Keratinocyte (primary cell): ENCODE data around the gene KMT5B. TPM values are rescaled to one million over a fixed set of nuclear protein-coding genes. Genes with fewer than 3 reads are reported as not detected.

Experiments used
- DNase-seq: peaks from one replicate; pipeline ENCODE4 v3.0.0-alpha.2; 2011; ENCODE audit warnings: low read depth, missing footprints, low spot score
- FAIRE-seq: peaks from 2 replicates; lab custom pipeline; 2011; peaks lifted over from hg19 to GRCh38; lab: Jason Lieb, UNC
- H2AFZ ChIP-seq: 2 replicates; pipeline ENCODE4 v1.6.0; 2012; ENCODE audit warnings: low read length, control low read depth, inconsistent platforms; ENCODE audit not compliant: control insufficient read depth
- H3K27ac ChIP-seq: 2 replicates; pipeline ENCODE4 v1.5.1; 2011; ENCODE audit warnings: low read length; ENCODE audit not compliant: control insufficient read depth, insufficient read depth
- H3K27me3 ChIP-seq: 3 replicates; pipeline ENCODE4 v1.6.0; 2011; ENCODE audit warnings: low read length; ENCODE audit not compliant: control insufficient read depth, insufficient read depth; ENCODE audit errors: extremely low read depth
- H3K36me3 ChIP-seq, 2 experiments: 2 replicates in 1 of 2; 3 replicates in 1 of 2; pipeline ENCODE4 v1.5.1; 2011; ENCODE audit warnings: low read length in 2 of 2, mild to moderate bottlenecking in 1 of 2; ENCODE audit not compliant: control insufficient read depth in 2 of 2, insufficient read depth in 2 of 2; ENCODE audit errors: extremely low read depth in 1 of 2
- H3K4me1 ChIP-seq: 3 replicates; pipeline ENCODE4 v1.5.1; 2011; ENCODE audit warnings: low read length; ENCODE audit not compliant: control insufficient read depth, insufficient read depth; ENCODE audit errors: extremely low read depth
- H3K4me2 ChIP-seq: 3 replicates; pipeline ENCODE4 v1.6.0; 2011; ENCODE audit warnings: low read depth, low read length; ENCODE audit not compliant: control insufficient read depth, insufficient read depth; ENCODE audit errors: extremely low read depth
- H3K4me3 ChIP-seq, 3 experiments: fragments of 200-600 bp in 1 of 3; sonication (generic) in 1 of 3; 2 replicates in 2 of 3; 3 replicates in 1 of 3; pipeline ENCODE4 v1.5.1; 2011 to 2016; ENCODE audit warnings: low read length in 3 of 3, mild to moderate bottlenecking in 3 of 3, control low read depth in 2 of 3, inconsistent platforms in 1 of 3, low read depth in 1 of 3, mixed read lengths in 1 of 3, mixed run types in 1 of 3, moderate library complexity in 1 of 3; ENCODE audit not compliant: control insufficient read depth in 2 of 3, insufficient read depth in 2 of 3; ENCODE audit errors: extremely low read depth in 1 of 3
- H3K79me2 ChIP-seq: 2 replicates; pipeline ENCODE4 v1.6.0; 2012; ENCODE audit warnings: low read length; ENCODE audit not compliant: control insufficient read depth, insufficient read depth
- H3K9ac ChIP-seq: 3 replicates; pipeline ENCODE4 v1.6.0; 2011; ENCODE audit warnings: low read length; ENCODE audit not compliant: control insufficient read depth, insufficient read depth; ENCODE audit errors: extremely low read depth
- H3K9me1 ChIP-seq: 3 replicates; pipeline ENCODE4 v1.6.0; 2011; ENCODE audit warnings: low read length; ENCODE audit not compliant: control insufficient read depth, insufficient read depth; ENCODE audit errors: extremely low read depth
- H3K9me3 ChIP-seq: 2 replicates; pipeline ENCODE4 v1.5.1; 2012; ENCODE audit warnings: low read depth, low read length; ENCODE audit not compliant: control insufficient read depth
- H4K20me1 ChIP-seq: 3 replicates; pipeline ENCODE4 v1.6.0; 2011; ENCODE audit warnings: low read length; ENCODE audit not compliant: control insufficient read depth, insufficient read depth; ENCODE audit errors: extremely low read depth
- EZH2 ChIP-seq: IDR thresholded peaks from one replicate; pipeline ENCODE4 v1.6.1; 2012; ENCODE audit warnings: inconsistent platforms, mild to moderate bottlenecking, low read length, moderate library complexity
- dilution Hi-C: fragments of 300-500 bp; cut with MboI; formaldehyde crosslinking; loops from one replicate; pipeline ENCODE4 v1.7.0; 2020; ENCODE audit warnings: low sequenced_read_pairs; ENCODE audit not compliant: extremely low pct_ligation_motif_present
- polyA plus RNA-seq, 5 experiments: library from polyadenylated mRNA; depleted of rRNA in 3 of 5; stranded (reverse) in 3 of 5; stranded (forward) in 1 of 5; unstranded in 1 of 5; fragments of >200 nt; gene quantifications; 1 replicate in 1 of 5; 2 replicates in 3 of 5; 3 replicates in 1 of 5; pipeline versions ENCODE4 v1.2.1 to v1.2.3, GENCODE V29; 2011 to 2012; ENCODE audit warnings: missing spikeins in 2 of 5, low read depth in 1 of 5, low replicate concordance in 1 of 5
- TF ChIP-seq, protein P1 (sequence below), 3 experiments: IDR thresholded peaks in 1 of 3; conservative IDR thresholded peaks in 1 of 3; optimal IDR thresholded peaks in 1 of 3; 2 replicates in 2 of 3; 3 replicates in 1 of 3; pipeline versions ENCODE3 to v1.5.1; 2011; ENCODE audit warnings: low read length in 3 of 3, mild to moderate bottlenecking in 3 of 3, moderate library complexity in 2 of 3, control low read depth in 1 of 3, inconsistent platforms in 1 of 3; ENCODE audit not compliant: insufficient read depth in 2 of 3; ENCODE audit errors: extremely low read depth in 1 of 3

The KMT5B gene
- polyA plus RNA-seq, 1 donor (not counting 4 experiments of a cell fraction or from before 2014, with no cell fraction given): 17.2 TPM

DNA sequence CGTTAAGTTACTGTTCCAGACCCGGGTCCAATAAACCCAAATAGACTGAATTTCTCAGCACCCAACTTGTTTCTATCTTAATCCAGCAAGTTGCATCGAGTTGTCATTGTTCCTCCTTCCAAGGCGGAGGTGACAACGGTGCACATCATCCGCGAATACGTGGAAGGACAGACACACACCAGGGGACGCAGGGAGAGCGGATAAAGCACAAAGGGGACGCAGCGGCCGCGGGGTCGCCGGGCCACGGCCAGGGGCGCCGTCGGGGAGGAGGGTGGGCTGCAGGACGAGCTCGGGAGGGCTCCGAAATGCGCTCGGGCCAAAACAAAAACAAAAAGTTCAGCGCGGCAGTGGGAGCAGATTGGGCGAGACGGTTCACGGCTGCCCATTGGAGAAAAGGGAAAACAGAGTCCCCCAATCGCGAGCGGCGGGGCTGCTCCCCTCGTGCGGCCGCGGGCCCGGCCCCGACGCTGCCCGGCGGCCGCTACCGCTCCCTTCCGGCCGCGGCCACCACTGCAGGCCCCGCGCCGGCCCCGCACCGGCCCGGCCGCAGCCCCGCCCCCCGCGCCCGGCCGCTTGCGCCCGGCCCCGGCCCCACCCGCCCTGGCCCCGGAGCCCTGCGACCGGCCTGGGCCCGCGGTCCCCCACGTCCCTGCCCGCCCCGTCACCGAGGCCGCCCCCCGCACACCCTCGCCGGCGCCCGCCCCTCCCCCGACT lies 518 bp downstream of the KMT5B start:
- FAIRE-seq: no peak
- Histone ChIP-seq H3K4me3 (peak overlapping the region; percentile 90 to 99 (median 96)), H4K20me1 (peaks cover 36% of the 10 kb centered on the region), H2AFZ (peak overlapping the region; percentile 30), H3K9me1 (peaks cover 10% of the 10 kb centered on the region), H3K79me2 (peaks cover 48% of the 10 kb centered on the region), H3K4me1 (peaks cover 36% of the 10 kb centered on the region), H3K36me3 (no peaks in the 10 kb centered on the region), H3K9me3 (no peaks in the 10 kb centered on the region), H3K27ac (peak overlapping the region; percentile 54), H3K9ac (peak overlapping the region; percentile 86), H3K27me3 (no peaks in the 10 kb centered on the region), H3K4me2 (peak overlapping the region; percentile 99)
- no peak for DNase-seq
- TF ChIP-seq, protein P1, sequence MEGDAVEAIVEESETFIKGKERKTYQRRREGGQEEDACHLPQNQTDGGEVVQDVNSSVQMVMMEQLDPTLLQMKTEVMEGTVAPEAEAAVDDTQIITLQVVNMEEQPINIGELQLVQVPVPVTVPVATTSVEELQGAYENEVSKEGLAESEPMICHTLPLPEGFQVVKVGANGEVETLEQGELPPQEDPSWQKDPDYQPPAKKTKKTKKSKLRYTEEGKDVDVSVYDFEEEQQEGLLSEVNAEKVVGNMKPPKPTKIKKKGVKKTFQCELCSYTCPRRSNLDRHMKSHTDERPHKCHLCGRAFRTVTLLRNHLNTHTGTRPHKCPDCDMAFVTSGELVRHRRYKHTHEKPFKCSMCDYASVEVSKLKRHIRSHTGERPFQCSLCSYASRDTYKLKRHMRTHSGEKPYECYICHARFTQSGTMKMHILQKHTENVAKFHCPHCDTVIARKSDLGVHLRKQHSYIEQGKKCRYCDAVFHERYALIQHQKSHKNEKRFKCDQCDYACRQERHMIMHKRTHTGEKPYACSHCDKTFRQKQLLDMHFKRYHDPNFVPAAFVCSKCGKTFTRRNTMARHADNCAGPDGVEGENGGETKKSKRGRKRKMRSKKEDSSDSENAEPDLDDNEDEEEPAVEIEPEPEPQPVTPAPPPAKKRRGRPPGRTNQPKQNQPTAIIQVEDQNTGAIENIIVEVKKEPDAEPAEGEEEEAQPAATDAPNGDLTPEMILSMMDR (optimal IDR thresholded peaks at IDR 0.05 in 1 of 3, IDR thresholded peaks at IDR 0.05 in 1 of 3, conservative IDR thresholded peaks at IDR 0.05 in 1 of 3; ENCODE audit: extremely low read depth in 1 of 3, insufficient read depth in 2 of 3, low read length in 3 of 3): peak in 1 of 3 experiments; percentile 22
- no peak for TF ChIP-seq EZH2
- dilution Hi-C loops: no loop called here

DNA sequence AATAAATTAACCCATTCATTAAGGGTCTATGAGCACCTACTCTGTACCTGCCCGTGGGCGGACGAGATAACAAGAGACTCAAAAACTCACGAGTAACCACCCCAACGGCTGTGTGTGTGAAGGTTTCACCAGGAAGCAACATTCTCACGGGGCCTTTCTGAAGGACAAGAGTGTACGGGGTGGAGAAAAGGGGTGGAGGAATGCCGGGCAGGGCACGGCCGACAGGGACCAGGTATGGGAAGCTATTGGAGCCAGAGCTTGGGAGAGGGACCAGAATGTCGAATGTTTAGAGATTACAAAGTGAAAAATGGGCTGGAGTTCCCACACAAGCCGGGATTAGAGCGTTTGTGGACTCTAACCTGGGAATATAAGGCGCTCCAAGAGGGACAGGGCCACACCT lies 1.6 kb downstream of the KMT5B start:
- peak overlapping the region; percentile 99 for H3K4me2 ChIP-seq
- H3K79me2 ChIP-seq: peaks cover 57% of the 10 kb centered on the region
- H3K4me3 ChIP-seq: peak overlapping the region; percentile 90 to 99 (median 96)
- peaks cover 39% of the 10 kb centered on the region for H4K20me1 ChIP-seq
- H3K9me1 ChIP-seq: peaks cover 10% of the 10 kb centered on the region
- no peak overlapping the region for H3K27ac ChIP-seq
- dilution Hi-C loops: no loop called here
- DNase-seq (no peak), FAIRE-seq (no peak)
- peaks cover 35% of the 10 kb centered on the region for H3K4me1 ChIP-seq
- no peak overlapping the region for H2AFZ ChIP-seq
- no peaks in the 10 kb centered on the region for H3K9me3 ChIP-seq
- TF ChIP-seq, protein P1 (optimal IDR thresholded peaks at IDR 0.05 in 1 of 3, IDR thresholded peaks at IDR 0.05 in 1 of 3, conservative IDR thresholded peaks at IDR 0.05 in 1 of 3; ENCODE audit: extremely low read depth in 1 of 3, insufficient read depth in 2 of 3, low read length in 3 of 3): no peak
- TF ChIP-seq EZH2: no peak
- peak overlapping the region; percentile 84 for H3K9ac ChIP-seq
- no peaks in the 10 kb centered on the region for H3K27me3 ChIP-seq
- H3K36me3 ChIP-seq: no peaks in the 10 kb centered on the region
